GM21576 (cell line): ENCODE measurements around the gene HILPDA.

Source experiments
- ATAC-seq: cut with Tn5 transposase; IDR thresholded peaks from one replicate; pipeline ENCODE4 v1.9.1; 2021; ENCODE audit warnings: mild to moderate bottlenecking, moderate library complexity; ENCODE audit not compliant: unreplicated experiment

The HILPDA gene, protein sequence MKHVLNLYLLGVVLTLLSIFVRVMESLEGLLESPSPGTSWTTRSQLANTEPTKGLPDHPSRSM

DNA sequence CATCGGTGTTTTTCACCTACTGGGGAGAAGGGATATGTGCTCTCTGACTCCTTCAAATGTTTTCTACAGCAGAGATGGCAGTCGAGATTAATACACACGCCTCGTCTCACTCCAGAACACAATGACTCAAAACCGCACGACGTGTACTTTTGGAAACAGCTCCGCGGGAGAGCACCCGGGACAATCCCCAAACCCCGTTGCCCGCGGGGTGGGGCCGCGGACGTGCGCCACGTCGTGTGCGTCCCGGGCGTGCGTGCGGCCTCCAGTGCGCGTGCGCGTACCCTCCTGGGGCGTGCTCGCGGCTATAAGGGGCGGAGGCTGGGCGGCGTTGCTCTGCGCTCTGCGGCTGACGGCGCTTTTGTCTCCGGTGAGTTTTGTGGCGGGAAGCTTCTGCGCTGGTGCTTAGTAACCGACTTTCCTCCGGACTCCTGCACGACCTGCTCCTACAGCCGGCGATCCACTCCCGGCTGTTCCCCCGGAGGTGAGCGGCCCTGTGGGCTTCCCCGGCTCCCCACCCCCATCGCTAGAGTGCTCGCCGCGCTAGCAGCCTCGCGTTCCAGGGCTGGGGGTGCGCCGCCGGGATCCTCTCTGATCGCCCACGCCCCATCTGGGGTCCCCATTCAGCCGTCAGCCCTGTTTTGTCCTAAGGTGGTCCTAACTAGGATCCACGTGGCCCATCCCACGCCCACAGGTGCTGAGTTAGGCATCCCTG is at the start of gene HILPDA:
HILPDA (plus strand) TSS at position 336 of the 712 bp plus-strand sequence. CDS start 1,391 bp downstream, outside the sequence.
- peak; percentile 69 for ATAC-seq

DNA sequence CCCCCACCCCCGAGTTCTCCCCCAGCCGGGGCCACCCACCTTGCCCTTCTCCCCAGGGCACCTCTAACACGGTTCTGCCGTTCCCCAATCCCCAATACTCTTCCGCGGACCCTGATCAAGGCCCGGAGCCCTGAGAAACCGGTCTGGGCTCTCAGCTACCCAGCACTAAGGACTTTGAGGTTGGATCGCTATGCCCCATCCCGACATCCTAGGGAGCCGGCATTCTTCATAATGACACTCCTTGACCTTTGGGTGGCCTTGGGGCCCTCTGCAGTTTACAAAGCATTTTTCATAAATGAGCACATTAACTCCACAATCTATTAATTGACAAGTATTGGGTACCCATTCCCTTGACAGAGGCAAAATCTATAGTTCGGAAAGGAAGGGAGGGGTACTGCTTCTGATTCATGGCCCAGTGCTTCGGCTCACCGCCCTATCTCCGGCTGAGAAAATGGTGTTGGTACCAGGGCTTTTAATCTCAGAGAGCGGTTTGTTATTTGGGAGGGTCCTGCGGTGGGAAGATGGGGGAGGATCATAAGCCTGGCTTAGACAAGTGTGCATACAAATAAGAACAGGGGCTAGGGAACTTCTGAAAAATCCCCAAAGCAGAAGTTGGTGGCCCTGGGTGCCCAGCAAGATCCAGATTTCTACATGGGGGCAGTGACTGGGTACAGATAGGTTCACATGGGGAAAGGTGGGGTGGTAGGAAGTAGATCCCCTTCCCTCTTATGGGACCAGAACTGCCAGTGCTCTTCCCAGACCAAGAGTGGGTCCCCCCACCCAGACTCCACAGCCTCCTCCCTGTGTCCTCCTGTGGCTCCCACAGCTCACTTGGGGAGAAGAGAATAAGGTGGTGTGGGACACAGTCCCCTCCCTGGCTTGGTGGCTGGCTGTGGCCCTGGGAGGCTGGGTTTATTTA is 49.1 kb upstream of the HILPDA start:
- no peak for ATAC-seq

DNA sequence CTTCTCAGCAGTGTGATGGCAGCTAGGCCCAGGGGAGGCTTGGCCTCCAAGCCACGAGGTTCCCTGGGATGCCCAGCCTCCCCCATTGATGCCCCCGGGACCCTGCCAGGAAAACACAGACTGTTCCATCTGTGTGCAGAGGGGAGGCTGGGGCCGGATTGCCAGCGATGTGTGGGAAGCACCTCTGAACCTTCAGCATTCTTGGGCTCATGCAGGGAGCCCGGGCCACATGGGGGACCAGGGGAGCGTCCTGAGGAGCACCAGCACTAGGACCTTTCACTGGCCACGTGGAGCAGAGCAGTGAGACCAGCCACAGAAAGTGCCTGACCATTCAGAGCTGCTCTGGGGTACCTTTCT is 48.5 kb upstream of the HILPDA start:
- no peak for ATAC-seq

DNA sequence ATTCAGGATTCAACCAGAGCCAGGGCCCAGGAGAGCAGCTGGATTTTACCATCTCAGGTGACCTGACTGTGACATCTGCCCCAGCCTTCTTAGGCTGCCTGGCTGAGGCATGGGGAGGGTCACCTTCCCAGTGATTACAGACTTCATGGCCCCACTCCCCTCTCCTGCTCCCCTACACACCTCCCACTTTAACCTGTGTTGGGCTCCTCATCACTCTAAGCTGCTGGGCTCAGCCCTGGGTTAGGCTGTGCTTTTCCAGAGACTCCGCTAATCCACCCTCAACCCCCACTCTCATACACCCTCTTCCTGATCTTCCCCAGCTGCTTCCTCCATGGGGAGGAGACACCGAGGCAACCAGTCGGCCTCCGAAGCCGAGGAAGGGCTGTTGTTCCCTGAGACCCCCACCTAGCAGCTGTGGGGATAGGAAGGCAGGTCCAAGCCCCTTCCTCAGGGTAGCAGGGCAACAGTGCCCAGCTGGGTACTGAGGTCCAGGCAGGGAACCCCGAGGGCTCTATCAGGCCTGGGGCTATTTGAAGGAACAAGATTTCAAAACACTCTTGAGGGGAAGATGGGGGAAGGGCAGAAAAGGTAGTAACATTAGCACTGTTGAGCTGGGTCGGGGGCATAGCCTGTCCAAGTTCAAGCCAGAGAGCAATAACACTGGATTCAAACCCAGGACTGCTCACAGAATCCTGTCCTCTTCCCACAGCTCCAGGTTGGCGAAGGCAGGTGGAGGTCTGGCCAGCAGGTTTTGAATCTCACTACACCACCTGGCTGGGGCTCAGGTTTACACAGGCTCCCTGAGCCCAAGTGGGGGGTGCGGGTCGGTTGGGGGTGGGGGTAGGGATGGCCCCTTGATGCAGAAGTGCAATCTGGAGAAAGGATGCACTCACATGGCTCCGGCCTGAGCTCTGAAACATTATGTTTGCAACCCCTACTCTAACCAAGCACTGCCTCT is 47.6 kb upstream of the HILPDA start:
- no peak for ATAC-seq

DNA sequence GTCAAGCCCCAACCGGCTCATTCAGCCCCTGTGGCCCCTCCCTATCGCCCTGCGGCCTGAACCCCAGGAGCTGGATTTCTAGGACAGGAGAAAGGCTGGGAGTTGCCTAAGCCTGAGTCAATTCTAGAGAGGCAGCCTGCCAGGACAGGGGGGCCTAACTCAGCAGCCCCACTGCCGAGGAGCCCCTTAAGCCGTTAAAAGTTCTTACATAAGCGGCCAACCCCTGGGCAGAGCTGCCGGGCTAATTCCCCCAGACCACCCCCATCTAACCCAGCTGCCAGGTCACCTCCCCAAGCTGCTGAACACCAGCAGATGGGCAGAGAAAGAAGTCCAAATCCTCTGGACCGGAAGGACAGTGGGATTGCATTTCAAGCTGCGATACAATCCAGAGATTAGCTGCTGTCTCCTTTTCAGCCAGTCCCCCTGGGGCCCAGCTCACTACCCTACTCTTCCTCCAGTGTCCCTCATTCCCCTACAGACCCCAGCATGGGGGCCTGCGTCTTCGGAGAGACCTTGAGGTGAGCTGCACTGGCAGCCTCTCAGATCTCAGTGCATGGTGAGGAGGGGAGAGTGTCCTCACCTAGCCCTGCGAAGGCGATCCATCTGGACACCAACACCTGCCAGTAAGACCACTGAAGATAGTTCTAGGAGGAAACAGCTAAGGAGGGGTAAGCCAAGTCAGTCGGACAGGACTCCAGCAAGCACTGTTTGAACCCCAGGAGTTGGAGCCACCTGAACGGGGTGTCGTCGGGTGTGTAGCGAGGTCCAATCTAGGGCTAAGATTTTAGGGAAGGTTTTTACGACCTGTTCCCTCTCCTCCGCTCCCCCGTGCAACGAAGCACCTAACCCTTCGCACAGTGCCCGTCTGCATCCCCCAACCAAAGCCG is 46.7 kb upstream of the HILPDA start:
- no peak for ATAC-seq

DNA sequence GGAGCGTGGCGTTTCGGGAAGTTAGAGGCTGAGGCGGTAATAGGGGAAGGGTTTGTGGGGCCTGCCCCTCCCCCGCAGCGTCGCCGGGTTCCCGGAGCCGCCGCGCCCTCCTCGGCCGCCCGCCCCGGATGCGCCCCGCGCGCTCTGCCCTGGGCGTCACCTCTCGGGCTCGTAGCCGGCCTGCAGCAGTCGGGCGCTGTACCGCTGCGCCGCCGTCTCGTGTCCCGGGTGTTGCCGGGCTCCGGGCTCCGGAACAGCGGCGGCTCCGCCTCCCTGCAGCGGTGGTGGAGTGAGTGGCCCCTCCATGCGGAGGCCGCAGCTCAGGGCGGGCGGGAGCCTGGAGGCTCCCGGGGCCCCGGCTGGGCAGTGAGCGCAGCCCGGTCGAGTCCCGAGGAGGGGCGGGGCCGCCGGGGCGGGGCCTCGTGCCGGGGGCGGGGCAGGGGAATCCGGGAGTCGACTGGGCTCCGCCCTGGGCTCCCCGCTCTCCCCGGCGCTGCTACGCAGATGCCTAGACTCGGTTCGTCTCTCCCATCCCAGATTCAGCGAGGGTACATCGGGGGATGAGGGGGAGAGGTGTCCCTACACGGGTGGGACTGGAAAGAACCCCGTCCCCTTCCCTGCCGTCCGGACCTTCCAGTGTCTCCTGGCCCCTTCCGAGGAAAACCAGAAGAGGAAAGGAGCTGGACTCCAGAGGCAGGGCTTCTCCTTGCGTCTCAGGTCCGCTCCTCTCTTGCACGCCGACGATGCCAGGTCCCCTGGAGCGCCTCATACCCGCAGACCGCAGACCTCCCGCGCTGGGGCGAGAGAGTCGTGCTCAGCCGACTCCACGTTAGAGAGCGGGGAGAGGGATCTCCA is 45.9 kb upstream of the HILPDA start, which contains the start of gene IMPDH1:
IMPDH1 (minus strand) TSS at position 387 of the 855 bp plus-strand sequence; CDS start at position 306, 81 bp downstream.
- ATAC-seq: peak; percentile 71

DNA sequence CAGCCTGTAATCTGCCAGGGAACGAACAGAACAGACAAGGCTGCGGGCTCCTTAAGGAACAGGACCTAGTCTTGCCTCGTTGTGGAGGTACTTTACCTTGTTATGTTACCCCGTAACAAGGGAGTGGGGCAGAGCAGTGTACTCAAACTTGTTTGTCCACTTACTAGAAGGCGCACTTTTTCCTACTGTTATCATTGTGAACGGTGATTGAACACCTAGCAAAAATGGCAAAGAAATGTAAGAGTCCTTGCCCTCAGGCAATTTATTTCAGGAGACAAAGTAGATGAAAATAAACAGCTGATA is 45.3 kb upstream of the HILPDA start:
- no peak for ATAC-seq

DNA sequence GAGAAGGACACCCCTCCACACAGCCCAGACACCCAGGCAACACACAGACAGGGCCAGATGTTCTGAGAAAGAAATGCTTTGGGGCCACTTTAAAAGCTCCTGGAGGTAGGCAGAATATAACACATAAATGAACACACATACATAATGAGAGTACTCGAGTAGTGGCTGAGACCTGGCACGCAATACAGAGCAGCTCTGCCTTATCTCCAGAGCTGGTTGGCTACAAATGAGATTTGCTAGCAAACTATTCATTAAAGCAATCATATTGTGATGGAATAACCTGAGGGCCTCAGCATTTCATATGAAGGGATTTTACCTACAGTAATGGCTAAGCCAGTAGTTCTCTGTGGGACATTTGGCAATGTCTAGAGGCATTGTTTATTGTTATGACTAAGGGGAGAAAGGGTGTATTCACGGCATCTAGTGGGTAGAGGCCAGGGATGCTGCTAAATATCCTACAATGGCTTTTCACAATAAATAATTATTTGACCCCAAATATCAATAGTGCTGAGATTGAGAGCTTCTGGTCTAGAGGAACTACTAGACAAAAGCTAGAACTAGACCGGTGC is 40.4 kb upstream of the HILPDA start:
- no peak for ATAC-seq

DNA sequence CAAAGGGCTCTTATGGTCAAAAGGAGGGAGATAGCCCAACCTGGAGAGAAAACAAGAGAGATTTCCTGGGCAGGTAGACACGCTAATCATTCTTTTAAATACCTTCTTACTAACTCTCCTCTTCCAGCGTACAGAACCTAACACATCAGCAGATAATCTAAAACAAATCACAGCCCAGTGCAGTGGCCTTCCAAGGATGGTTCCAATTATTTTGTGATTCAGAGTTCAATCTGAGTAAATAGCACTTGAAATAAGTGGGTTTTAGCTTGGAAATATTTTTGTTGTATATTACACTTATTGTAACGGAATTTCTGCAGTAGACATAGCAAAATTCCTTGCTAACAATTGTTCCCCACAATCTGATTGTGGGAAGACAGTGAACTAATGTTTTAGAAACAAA is 38.6 kb upstream of the HILPDA start:
- no peak for ATAC-seq

DNA sequence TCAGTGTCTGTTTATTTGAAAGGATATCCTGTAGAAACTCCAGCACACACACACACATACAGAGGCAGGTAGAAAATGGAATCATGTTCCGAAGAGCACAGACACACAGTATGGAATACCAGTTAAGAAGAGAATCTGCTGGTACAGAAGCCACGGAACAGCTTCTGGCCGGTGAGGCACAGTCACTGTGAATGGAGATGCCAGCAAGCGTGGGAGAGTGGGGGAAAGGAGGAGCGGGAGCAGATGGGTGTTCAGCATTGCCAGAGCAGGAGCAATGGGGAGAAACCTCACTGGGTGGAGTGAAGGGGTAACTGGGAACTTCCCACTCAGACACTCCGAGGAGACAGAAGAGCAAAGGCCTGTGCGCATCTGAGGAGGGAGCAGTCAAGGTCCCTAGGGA is 36.4 kb upstream of the HILPDA start:
- ATAC-seq: no peak

DNA sequence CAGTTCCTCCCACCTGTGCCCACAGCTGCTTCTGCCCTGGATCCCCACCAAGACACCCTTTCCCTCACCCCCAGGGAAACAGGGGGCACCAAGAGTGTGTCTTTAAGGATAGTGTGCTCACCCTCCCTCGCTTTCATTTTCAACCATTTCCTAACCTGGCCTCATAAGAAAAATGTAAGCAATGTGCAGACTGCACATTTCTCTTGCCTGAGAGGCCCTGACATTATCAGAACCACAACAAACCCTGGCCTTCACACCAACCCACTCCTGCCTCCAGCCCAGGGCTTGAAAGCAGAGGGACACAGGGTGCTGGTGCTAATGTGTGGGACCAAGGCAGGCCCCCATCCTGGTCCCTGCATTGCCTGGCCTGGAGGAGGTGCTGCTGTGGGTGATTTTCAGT is 34.9 kb upstream of the HILPDA start:
- no peak for ATAC-seq

DNA sequence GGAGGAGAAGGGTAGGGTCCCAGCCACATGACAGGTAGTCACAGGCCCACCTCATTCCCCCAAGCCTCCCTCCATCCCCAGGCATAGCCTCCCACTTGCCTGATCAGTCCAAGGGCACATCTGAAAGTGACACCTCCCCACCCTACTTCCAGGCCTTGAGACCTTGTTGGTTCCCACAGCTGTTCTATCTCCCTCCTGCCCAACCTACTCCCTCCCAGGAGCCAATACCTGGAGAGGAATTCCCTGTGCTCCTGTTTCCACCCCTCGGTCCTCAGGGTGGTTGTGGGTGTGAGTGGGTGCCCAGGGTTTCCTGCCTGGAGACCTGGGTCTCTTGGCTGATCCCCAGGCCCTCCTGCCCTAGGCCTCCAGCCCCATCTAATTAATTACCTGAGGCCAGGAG is 34.3 kb upstream of the HILPDA start:
- no peak for ATAC-seq

DNA sequence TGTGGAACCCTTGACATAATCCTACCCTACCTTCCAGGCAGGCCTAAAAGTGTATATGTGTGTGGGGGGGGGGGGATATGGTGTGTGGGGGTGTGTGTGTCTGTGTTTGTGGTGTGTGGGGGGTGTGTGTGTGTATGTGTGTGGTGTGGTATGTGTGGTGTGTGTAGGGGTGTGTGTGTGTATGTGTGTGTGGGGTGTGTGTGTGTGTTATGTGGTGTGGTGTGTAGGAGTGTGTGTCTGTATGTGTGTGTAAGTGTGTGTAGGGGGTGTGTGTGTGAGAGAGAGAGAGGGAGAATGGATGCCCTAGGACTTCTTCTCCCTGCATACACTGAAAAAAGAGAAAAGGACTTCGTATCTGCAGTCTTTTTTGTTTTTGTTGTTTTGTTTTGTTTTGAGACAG is 33.6 kb upstream of the HILPDA start:
- ATAC-seq: no peak

DNA sequence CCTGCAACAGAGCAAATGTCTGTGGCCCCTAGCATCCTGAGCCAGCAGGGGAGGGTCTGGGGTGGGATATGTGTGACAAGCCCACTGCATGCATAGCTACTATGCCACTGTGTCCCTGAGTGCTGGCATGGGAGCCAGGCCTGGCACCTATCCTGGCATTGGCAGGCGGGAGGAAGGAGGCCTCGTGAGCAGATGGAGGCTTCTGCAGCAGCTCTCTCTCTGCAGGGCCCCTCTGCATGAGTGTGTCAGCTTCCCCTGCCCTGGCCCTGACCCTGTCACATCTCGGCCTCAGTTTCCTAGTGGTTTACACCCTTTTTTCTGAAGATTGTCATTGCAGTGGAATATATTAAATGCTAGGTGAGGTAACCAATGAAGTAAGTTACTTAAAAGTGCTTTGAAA is 32.8 kb upstream of the HILPDA start:
- no peak for ATAC-seq

DNA sequence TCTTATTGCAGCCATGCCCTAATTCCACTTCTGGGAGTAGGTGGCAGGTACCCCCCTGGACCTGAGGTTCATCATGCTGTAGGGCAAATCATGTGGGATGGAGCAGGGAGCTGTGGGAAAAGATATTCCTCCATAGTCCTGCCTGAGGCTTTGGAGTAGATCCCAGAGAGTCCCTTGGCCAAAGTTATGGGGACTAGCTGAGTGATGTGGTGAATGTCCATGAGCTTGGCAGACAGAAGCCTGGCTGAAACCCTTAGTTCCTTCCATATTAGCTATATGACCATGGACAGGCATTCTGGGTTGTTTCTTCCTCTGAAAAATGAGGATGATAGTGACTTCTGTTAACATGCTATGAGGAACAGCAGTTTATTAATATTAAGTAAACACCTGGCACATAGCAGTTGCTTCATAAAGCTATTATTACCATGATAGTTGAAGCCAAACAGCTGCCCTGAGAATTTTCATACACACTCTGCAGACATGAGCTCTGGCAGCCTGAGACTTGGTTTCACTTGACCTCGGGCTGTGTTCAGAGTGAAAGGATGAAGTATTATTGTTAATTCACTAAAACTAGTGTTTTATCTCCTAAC is 30.9 kb upstream of the HILPDA start:
- ATAC-seq: no peak

DNA sequence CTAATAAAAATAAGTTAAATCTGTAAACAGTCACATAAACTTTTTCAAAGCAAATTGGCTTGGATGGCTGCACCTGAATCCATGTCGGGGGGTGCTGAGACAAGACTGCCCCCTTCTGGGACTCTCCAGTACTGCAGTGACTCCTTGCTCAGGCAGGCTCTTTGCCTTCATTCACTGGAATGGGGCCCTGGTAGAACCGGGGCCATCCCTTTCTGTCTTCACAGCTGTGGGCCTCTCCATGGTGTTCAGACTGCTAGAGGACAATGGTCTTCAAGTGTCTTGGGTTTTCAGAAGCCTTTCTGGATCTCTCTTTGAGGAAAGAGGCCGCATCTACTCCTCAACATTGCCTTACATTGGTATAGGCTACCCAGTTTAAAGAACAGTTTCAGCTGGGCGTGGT is 29.8 kb upstream of the HILPDA start:
- peak; percentile 61 for ATAC-seq

DNA sequence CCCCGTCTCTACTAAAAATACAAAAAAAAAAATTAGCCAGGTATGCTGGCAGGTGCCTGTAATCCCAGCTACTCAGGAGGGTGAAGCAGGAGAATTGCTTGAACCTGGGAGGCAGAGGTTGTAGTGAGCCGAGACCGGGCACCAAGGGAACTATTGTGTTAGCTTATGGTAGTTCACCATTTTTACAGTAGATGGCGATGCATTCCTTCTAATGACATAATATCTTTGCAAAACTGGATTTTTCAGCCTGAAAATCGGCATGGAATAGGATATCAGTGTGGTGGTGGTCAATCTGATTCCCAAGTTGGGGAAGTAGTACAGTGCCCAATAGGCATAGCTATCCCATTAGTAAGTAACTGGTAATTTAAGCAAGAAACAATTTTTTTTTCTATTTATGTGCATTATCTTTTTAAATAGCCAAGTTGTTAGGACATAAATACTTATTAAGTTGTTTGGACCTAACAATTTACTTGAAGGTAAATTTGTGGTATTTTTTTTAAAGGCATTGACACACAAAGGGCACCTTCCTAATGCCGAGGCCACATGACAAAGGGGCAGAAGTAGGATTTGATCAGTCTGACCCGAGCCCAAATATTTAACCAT is 28.3 kb upstream of the HILPDA start:
- ATAC-seq: no peak

DNA sequence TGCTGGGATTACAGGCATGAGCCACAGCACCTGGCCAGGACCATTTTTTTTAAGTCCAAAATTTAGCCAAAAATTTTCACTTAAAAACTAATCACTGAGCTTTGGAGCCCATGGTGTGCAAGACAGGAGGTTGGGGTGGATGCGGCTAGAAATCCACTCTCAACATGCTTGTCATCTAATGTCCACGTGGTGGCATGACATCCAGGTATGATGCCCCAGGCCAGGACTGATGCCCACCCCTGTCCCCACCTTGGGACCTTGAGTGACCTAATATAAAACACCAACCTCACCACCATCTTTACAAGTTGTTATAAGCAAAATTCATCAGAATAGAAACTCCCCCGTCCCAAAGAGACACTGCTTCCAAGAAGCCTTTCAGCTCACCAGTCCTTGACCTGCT is 25.5 kb upstream of the HILPDA start:
- no peak for ATAC-seq
